NCI-H1105 (cell line): ENCODE measurements around the gene DDI1.

Experiments used
- DNase-seq: peaks from one replicate; lab custom pipeline; 2025; lab: John Stamatoyannopoulos, UW

DDI1 gene

DNA sequence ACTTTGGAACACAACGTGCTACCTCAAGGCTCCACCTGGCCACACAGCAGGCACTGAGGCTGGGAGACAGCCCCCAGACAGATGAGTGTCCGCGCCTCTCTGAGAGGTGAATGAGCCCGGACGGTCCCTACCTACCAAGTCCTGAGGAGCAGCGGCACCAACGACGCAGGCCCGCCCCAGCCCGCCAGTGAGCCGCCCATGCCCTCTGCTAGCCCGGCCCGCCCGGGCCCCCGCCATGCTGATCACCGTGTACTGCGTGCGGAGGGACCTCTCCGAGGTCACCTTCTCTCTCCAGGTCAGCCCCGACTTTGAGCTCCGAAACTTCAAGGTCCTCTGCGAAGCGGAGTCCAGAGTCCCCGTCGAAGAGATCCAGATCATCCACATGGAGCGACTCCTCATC, at the start of gene DDI1:
TSS of gene DDI1 (plus strand) at position 53 of the 400 bp plus-strand sequence. CDS start at position 236, 183 bp downstream.
- no peak for DNase-seq

DNA sequence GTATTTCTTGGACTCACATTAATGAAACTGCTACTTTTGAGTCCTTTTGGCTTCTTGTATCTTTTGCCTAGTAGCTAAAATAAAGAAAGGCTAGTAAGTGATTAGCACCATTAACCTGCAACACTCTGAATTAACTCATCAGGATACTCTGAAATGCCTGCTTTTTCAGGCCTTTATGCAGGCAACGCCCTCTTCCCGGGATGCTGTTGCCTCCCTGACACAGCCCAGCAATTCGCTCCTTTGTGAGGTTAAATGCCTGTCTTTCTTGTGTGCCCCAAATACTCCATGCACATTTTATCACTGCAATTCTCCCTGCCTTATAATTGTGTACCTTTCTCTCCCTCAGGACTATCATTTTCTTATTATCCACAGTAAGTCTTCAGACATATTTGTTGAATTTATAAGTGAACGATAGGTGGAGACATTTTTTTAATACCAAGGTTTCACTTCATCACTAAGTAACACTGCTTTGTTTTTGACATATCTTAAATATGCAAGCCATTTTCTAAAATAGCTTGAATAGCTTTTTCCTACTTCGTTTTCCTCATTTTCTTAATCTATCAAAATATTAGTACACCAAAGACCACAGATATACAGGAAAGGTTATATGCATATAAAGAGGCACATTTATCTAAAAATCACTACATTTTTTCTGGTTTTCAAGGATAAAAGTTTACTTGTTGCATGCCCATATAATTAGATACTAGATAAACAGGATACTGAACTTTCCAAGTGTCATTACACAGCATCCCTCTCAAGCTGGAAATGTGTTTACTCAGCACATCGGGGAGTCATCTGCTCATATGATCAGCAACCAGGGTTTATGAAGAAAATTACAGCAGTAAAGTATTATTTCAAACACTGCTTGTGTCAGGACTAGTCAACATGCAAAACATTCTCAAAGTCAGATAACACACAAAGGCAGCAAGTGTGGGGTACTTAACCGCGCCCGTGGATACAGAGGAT, 48.5 kb upstream of the DDI1 start:
- DNase-seq: no peak

DNA sequence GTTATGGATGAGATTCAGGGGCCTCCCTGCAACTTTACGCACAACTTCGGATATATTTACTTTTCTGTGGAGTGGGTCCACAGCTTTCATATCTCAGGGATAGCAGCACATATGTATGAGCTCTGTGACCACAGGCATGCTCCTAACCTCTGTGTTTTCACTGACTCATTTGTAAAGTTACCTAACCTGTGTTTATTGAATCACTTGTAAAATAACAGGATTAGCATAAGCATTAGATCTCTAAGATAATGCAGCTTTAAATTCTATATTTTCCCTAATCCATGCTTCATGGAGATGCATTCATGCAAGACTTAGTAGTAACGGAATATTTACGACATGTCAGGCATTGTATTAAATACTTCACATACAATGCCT, 47.9 kb upstream of the DDI1 start:
- no peak for DNase-seq

DNA sequence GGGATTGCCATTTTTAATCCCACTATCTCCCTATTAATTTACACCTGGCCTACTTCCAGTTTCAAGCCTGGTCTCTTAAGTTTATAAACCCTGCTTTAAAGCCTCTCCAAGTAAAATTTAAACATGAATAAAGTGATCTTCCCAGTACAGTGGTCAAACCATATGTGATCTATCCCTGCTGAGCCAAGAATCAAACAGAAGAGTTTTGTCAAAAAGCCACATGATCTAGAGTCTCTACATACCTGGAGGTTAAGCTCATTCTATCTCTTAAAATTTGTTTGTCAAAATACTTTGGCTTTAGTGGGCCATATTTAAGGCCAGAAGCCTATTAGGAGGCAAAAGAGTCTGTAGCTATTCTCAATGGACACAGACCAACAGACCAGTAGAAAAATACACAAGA, 42.9 kb upstream of the DDI1 start:
- no peak for DNase-seq

DNA sequence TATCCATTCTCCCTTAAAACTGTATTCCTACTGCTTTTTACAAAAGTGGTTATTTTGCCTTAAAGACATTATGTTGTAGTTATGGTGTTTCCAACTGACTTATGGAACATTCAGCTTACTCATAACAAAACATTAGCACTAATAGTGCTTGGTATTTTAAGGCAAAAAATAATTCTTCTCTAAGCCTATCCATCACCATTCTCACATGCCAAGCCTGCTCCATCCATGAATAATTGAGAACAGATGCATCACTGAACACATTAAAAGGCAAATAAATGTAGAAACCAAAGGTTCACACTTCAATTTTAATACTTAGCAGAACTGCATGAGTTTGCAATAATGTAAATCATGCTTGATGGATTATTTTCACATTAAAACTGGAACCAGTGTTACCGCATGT, 42.3 kb upstream of the DDI1 start:
- DNase-seq: no peak

DNA sequence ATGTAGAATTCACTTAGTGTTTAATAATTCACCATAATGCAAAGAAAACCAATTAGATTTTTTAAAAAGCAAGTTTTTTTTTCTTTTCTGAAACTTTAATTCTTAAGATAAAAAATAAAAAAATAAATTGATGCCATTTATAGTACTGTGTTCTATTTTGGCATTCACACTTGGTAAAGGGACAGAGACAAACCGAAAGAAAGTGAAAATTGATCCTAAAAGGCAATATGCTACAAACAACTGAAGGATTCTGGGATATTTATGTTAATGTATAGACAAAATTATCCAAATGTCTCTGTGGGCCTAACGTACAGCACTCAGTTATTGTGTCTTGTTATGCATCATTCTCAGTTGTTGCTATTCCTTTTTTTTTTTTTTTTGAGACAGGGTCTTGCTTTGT, 41.9 kb upstream of the DDI1 start:
- no peak for DNase-seq

DNA sequence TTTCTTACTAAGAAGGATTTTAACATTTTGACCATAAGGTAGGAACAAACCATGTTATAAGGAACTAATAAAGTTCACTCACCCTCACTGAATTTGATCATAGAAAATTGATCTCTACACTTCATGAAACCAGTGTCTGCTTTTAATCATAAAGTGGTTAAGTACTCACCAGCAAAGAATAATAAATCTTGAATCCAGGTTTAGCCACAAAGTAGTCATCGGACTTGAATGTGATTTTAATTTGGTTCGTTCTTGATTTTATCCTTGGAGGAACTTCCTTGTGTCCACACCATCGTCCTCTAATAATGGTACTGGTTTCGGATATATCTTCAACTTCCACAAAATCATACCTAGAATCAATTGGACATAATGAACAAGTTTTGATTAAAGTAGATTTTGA, 40.5 kb upstream of the DDI1 start:
- no peak for DNase-seq

DNA sequence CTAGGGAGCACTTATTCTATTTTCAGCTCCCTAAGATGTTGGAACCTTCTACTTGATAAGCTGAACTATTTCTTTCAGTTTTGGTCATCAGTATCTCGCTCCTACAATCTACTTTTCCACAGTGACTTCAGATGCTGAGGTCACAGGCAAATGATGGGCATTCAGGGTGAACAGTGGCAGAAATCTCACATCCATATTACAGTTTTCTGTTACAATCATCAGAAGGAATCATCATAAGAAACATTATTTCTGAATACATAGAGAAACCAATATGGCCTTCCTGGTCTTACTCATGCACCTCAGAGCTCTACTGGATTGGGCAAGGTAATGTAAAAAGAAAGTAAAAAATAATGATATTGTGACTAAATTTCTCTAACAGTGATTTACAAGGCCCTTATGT, 39.4 kb upstream of the DDI1 start:
- DNase-seq: no peak

DNA sequence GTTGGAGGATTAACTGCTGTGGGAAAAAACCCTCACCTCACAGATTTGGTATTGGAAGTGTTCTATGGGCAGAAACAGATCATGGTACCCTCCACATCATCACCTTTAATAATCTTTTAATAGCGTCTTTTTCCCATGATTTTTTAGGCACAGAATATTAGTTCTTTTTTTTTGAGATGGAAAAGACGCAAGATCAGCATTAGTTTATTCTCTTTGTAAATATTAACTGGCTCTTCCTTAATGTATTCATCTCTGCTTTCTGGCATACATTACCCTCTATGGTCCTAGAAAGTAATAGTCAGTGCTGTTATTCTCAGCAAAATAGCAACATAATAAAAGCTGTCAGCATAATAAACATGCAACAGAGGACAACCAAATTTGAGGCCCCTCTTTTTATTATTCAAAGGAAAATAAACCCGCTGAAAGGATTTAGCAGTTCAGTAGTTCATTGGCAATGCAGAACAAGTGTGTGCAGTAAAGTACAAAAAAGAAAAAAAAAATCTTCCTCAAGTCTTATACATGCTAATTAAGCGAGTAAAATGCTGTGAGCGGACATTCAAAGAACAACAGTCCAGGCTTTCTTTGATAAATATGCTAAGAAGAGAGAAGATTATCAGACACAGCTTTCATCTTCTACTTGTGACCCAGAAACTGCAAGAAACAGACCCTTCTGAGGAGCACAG, 37.5 kb upstream of the DDI1 start:
- DNase-seq: no peak

DNA sequence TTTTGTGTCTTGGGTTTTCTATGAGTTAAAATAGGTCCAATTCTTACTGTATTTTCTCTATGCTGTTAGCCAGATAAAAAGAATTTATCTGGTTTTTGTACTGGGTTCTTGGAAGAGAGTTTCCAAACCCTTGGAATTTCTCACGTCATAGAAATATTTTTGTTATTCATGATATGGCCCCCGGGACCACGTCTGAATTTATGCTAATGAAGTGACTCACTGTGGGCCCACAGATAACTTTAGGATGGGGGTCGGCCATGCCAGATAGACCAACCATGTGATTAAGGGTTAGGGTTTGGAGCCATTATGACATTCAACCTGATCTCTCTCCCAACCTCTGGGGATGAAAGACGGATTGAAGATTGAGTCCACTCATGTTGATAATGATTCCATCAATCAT, 35.6 kb upstream of the DDI1 start:
- DNase-seq: no peak

DNA sequence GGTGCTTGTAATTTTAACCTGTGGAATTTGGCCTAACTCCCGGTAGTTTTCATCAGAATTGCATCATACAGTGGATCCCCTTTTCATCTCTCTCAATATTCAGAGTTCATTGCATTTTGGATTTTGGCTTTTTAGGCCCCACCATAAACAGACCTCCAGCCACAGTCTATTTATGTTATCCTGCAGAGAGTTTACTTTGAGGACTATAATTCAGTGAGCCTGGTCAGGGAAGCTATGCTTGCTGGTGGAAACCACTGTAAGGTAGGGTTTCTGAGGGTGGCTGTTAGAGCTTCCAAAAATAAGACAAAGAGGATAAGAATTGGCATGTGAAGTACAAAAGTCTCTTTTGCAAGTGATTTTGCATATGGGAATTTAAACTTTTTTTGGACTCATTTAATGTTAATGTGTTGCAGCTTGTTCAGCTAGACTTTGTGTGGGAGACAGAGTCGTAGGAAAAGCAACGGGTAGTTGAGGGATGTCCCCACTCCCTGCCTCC, 34.8 kb upstream of the DDI1 start:
- no peak for DNase-seq

DNA sequence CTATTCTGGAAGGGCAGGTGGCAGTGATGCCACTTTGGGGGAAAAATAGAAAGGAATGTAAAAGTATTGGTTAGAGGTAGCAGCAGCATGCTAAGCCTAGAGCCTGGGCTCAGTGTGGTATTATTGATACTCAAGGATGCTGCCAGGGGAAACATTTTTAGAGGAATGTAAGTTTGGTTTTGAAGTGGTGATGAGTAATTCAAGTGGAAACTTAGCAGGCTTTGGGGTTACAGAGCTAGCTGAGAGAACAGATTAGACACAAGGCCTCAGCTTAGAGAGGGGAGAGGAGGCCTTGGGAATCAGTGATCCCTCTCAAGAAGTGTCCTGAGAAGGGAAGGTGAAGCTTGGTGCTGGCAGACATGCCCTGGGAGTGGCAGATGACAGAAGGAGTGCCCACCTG, 32.9 kb upstream of the DDI1 start:
- no peak for DNase-seq

DNA sequence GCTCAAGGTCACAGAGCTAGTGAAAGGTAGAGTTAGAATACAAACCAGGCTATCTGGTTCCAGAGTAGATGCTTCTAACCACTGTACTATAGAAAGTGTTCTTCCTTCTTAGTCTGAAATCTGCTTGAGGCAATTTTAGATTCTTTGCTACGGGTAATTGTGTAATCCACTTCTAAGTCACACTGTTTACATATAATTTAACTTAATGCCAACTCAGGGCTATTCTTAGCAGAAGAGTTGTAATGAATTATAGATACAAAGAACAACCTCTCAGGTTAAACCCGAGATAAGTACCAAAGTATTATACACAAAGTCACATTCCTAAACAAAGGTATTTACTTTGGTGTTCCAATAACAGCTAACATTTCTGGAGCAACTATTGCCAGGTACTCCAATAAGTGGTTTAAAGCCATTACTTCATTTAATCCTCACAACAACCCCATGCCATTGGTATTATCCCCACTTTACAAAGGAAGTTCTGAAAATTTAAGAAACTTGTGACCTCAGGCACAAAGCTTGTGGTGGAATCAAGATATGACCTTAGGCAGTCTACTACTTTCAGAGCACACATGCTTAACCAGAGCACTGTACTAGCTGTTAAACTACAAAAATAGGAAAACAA, 31.1 kb upstream of the DDI1 start:
- no peak for DNase-seq

DNA sequence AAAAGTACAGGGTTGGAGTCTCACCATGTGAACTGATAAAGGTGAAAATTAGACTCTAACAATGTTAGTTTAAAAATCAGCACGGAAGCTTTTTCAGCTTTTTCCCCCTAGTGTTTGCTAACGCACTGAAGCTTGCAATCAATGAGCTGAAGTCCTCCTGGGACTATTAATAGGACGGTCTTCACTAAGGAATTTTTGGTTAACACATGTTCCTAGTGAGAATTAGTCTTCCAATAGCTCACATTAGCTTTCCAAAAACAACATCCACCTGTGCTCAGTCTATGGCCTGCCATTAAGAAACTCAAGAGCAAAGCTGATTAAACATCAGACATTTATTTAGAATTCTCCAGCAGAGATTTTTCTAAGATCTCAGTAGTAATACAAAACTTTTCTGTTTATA, 26.7 kb upstream of the DDI1 start:
- no peak for DNase-seq

DNA sequence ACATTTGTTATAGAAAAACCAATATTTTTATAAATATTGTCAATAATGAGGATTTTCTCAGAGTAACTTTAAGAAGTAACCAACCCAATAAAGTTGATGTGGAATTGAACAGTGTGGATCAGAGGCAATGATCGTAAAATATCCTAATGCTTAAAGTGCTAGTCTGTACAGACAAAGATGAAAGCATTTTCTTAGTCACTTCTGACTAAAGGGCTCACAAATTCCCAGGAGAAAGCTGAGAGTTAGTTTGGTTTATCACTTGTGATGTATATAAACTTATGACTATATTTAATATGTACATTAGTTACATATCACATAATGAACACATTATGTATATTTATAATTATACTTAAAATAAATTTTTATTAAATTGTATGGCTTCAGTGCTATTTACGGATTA, 25.4 kb upstream of the DDI1 start:
- DNase-seq: no peak

DNA sequence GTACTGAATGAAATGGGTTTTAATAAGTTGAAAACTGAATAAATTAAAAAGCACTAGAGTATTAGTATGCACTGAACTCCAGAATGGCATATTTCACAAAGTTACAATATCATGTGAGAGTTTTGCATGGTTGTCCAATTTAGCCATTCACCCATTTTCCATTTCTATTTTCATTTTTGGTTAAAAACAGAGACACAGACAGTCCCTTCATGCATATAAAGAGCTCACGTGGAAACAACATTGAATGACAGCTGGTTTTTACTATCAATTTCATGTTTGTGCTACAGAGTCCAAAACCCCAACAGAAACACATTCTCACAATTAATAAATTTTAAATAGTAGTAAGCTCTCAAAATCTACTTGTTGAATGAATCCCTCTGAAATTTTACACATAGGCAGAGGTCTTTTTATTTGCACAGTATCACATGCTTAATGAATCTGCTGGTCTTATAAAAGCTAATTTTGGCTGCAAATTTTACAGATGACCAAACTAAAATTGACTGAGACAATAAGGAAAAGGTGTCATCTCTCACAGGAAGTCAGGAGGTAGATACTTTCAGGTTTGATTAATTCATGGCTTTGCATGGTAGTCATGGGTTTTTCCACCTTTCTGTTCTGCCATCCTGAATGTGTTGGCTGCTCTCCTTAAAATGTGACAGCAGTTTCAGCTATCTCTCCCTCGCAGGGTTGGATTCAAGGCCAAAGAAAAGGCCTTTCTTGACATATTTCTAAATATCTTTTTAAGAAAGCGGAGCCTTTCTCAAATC, 20.6 kb upstream of the DDI1 start:
- no peak for DNase-seq

DNA sequence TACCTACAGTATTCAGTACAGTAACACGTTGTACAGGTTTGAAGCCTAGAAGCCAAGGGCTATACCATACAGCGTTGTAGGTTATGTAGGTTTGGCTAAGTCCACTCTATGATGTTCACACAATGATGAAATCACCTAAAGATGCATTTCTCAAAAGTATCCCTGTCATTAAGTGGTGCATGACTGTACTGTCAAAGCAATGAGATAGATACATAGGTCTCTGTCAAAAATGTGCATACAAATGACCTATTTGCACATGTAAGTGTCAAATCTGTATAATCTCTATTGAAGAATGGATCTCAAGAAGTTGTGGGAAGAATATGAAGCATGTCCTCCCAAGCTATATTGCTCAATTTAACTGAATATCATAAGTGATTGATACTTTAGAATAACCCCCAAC, 11.9 kb upstream of the DDI1 start:
- no peak for DNase-seq

DNA sequence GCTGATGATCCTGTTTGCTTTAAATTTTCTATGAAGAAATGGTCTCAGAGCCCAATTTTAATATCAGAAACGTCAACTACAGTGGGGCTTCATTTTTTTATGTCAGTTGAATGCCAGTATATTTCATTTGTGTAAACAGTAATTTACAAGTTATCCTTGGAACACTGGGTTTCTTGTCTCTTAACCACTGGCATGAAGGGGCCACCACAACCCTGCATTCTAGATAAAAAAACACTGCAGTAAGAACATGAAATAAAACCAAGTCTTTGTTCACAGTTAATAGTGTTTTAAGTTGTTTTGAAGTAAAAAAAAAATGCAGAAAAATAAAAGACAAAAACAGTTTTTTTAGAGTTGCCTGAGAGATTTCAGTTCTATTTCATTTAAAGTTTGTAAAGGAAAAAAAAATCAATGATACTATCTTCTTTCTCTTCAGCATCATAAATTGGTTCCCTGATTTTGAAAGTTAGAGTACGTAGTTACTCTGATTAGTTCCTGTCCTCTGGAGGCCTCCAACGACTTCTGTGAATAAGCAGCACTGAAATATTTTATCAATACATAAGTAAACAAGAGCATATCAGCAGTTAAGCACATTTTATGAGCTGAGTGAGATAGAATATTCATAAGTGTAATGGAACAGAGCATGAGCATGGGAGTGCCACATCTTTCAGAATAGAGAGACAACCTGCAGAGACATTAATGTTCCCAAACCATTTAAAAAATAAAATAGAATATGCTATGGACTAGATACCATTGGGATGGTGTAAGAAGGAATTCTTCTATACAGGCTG, 7.8 kb upstream of the DDI1 start:
- DNase-seq: no peak

DNA sequence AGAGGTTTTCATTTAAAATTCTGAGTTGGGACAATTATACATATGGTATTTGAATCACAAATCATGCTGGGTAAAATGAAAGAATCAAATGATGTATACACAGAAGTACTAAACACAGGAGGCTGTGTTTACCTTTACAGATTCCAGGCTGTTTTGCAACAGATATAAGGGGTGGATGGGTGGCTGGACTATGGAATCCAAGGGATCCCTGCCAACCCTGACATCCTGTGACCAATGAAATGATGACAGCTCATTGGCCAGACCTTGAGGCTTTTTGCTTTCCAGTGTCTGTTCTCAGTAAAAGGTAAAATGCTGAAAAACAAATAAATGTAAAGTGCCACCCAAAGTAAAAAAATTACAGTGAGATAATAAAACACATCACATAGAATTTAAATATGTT, 3.3 kb upstream of the DDI1 start:
- no peak for DNase-seq

DNA sequence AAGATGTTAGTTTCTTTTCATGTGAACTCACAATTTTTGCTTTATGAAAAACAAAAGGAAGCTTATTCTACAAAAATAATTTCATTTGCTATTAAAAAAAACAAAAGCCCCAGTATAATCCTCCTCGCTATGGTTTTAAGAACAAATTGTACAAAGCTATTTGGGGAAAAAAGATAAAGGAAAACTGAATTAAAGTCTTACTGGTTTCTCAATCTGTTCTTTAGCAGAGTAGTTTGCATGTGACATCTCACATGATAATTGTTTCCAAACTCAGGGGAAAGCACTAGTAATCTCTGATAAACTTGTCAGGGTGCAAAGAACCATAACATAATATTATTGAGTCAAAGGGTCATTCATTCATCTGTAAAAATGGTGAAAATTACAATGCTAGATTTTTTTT, 2.9 kb upstream of the DDI1 start:
- DNase-seq: no peak

DNA sequence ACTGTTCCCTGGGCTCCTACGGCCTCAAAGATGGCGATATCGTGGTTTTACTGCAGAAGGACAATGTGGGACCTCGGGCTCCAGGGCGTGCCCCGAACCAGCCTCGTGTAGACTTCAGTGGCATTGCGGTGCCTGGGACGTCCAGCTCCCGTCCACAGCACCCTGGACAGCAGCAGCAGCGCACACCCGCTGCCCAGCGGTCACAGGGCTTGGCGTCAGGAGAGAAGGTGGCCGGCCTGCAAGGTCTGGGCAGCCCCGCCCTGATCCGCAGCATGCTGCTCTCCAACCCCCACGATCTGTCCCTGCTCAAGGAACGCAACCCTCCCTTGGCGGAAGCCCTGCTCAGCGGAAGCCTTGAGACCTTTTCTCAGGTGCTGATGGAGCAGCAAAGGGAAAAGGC, 555 bp downstream of the DDI1 start:
- no peak for DNase-seq
